GM18867 (cell line): Measurements from ENCODE around the gene ARF3.

Experiments
- ATAC-seq: cut with Tn5 transposase; IDR thresholded peaks from one replicate; pipeline ENCODE4 v1.9.1; 2021; ENCODE audit warnings: mild to moderate bottlenecking, moderate library complexity; ENCODE audit not compliant: unreplicated experiment

Gene ARF3

DNA sequence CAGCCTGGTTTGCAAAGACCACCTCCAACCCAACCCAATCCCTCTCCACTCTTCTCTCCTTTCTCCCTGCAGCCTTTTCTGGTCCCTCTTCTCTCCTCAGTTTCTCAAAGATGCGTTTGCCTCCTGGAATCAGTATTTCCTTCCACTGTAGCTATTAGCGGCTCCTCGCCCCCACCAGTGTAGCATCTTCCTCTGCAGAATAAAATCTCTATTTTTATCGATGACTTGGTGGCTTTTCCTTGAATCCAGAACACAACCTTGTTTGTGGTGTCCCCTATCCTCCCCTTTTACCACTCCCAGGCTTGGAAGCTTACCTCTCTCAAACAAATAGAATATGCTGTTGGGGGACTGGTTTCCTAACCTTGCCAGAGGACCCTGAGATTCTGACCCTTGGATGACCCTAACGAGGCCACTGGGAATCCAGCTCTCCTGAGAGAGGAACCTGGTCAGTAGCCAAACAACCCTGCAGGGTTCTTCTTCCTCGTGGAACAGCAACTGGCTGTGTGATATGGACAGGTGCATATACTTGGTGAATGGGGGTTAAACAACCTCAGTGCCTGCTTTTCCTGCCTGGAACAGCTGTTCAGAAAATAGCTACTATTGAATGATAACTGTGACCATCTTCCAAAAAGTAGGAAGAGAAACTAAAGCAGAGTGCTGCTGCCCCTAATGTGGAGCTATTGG lies 25.3 kb upstream of the ARF3 start:
- ATAC-seq, result no peak

DNA sequence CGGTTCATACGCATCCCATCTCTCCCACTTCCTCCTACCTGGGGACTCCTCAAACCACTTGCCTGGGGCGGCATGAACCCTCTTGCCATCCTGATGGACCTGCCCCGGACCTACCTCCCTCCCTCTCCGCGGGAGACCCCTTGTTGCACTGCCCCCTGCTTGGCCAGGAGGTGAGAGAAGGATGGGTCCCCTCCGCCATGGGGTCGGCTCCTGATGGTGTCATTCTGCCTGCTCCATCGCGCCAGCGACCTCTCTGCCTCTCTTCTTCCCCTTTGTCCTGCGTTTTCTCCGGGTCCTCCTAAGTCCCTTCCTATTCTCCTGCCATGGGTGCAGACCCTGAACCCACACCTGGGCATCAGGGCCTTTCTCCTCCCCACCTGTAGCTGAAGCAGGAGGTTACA lies 24.5 kb upstream of the ARF3 start:
- ATAC-seq, result no peak

DNA sequence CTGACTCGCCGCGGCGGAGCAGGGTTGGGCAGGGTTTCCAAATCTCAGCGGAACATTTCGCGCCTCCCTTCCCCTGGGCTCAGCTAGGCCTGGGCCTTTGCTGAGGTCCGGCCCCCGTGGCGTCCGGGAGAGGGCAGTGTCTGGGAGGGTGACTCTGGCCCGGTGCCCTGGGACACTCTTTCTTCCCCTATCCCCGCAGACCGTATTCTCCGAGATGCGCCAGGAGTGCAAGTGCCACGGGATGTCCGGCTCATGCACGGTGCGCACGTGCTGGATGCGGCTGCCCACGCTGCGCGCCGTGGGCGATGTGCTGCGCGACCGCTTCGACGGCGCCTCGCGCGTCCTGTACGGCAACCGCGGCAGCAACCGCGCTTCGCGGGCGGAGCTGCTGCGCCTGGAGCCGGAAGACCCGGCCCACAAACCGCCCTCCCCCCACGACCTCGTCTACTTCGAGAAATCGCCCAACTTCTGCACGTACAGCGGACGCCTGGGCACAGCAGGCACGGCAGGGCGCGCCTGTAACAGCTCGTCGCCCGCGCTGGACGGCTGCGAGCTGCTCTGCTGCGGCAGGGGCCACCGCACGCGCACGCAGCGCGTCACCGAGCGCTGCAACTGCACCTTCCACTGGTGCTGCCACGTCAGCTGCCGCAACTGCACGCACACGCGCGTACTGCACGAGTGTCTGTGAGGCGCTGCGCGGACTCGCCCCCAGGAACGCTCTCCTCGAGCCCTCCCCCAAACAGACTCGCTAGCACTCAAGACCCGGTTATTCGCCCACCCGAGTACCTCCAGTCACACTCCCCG lies 23.9 kb upstream of the ARF3 start:
- no peak for ATAC-seq

DNA sequence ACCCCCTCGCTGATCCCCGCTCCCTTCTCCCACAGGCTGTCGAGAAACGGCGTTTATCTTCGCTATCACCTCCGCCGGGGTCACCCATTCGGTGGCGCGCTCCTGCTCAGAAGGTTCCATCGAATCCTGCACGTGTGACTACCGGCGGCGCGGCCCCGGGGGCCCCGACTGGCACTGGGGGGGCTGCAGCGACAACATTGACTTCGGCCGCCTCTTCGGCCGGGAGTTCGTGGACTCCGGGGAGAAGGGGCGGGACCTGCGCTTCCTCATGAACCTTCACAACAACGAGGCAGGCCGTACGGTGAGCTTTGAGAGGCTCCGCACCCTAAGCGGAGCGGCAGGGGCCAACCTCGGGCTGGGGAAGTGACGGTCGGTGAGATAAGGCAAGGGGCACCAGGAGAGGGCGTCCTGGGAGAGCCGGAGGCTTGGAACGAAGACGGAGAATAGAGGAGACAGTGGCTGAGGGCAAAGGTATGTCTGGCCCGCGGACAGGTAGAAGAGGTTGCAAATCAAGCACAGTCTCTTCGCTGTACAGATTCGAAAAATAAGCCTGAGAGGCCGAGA lies 23.2 kb upstream of the ARF3 start:
- ATAC-seq, result no peak

DNA sequence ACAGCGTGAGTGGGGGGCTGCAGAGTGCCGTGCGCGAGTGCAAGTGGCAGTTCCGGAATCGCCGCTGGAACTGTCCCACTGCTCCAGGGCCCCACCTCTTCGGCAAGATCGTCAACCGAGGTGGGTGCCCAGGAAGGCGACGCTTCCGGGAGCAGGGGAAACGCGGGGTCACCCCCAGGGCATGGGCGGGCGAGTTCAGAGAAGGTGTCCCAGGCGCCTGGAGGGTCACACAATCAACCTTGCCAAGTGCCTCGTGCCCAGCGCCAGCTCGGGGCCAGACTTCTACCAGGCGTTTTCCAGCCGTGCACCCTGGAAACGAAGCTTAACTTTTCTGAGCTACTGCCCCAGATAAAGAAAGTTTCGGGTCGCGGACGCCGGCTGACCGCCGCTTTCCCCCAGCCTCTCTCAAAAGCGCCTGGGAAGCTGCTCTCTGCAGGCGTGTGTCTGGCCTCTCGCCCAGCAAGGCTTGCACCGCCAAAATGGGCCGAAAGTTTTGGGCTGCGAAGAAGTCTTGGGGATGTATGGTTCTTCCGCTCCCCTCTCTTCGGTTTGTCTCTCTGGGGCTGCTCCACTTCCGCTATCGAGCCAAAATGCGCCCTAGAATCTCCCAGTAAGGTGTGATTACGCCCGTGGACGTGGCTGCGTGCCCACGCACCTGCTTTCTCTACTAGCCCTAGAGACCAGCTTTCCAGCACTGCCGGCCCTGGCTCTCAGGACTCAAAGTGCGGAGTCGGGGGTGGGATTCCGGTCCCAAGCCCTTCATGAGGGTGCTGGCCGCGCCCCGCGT lies 22.5 kb upstream of the ARF3 start:
- no peak for ATAC-seq

DNA sequence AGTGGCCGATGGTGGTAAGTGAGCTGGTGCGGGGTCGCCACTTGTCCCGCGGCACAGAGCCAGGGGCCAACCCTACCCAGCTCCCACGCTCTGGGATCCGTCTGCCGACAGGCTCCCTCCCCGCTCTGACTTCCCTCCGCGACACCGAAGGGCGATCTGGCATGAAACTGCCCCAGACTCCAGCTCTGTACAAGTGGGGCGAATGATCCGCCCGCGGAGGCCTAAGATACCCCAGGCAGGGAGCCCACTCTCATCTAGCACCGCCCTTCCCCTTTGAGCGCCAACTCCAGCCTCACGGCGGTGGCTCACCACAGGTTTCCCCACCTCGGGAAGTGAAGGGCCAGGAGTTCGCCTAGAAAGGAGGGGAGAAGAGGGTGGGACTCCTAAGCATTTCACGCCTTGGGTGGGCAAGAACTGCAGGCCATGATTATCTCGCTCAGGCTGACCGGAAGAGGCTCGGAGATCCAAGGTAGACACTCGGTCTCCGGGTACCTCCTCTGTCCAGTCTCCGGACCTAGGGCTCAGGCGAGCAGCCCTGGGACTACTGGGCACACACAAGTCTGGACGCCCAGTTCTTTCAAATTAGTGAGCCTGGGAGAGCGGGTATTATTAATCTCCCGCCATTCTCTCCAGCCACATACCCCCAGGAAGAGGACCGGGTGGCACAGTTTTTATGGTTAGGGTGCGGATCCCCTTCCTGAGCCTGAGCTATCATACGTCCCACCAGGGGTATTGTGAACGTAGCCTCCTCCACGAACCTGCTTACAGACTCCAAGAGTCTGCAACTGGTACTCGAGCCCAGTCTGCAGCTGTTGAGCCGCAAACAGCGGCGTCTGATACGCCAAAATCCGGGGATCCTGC lies 21.7 kb upstream of the ARF3 start:
- no peak for ATAC-seq

DNA sequence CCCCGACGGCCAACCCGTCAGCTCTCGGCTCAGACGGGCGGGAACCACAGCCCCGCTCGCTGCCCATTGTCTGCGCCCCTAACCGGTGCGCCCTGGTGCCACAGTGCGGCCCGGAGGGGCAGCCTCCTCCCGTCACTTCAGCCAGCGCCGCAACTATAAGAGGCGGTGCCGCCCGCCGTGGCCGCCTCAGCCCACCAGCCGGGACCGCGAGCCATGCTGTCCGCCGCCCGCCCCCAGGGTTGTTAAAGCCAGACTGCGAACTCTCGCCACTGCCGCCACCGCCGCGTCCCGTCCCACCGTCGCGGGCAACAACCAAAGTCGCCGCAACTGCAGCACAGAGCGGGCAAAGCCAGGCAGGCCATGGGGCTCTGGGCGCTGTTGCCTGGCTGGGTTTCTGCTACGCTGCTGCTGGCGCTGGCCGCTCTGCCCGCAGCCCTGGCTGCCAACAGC lies 21.0 kb upstream of the ARF3 start, which contains the start of gene WNT1:
TSS of gene WNT1 (plus strand) at position 32 of the 450 bp plus-strand sequence. CDS start at position 361, 329 bp downstream.
- no peak for ATAC-seq

DNA sequence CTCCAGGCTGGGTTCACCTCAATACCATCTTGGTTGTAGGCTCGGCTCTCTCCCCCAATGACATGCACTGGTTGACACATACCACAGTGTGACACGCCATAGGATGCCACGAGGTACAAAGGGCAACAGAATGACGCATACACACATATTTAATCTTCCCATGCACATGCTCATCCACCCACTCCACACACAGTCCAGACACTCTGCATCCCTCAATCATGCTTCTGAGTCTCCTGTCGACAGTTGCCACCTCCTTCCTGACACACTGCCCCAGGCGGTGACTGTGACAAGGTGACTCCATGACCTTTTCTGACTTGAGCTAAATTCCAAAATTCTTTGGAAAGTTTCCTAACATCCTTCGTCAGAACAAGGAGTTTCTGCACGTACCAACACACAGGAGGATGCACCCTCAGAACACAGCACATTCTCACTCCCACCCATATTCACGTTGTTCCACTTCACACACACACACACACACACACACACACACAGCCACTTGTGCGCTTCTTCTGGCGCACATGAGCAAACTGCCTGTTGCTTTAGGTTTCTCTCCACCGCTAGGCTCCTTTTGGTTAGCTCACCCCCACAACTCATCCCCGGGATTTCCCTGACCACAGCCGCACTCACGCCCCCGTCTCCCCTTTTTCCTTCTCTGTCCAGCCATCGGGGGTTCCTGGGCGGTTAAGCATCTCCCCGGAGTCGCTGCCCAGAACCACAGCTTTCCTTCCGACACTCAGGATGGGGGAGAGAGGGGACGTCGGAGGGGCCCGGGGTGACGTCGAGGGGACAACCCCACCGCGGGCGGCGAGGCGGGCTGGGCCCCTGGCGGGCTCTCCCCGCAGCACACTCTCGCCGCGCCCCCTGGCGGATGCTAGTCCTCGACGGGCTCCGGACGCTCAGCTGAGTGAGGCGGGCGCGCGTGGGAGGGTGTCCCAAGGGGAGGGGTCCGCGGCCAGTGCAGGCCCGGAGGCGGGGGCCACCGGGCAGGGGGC lies 20.3 kb upstream of the ARF3 start:
- ATAC-seq, result no peak

DNA sequence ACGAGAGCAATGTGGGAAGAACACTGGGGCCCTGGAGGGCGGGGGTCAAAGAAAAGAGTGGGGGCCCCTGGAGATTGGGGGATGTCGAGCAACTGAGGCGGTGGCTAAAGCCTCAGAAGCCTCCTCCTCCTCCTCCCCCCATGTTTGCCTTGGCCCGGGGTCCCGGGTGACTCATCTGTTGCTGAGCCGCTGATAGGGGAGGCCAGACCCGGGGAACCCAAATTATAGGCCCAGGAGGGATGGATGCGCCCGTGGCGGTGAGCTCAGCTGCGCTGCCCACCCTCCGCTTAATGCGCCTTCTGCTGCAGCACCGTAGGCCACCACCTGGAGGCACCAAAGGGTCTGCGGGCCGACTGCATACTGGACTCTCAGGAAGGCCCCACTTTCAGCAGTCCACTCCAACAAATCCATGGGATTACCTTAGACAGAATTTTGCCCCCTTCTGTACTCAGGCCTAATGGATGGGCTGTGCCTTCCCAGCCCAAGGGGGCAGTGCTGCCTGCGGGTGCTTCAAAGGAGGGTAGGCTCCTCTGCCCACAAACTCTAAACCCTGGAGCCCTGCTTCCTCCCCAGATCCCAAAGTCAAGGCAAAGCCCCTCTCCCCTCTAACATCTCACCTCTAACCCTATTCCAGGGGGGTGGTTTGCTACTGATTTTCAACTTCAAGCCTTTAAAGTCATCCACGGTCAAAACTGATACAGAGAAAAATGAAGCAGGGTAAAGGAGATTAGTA lies 16.8 kb upstream of the ARF3 start:
- no peak for ATAC-seq

DNA sequence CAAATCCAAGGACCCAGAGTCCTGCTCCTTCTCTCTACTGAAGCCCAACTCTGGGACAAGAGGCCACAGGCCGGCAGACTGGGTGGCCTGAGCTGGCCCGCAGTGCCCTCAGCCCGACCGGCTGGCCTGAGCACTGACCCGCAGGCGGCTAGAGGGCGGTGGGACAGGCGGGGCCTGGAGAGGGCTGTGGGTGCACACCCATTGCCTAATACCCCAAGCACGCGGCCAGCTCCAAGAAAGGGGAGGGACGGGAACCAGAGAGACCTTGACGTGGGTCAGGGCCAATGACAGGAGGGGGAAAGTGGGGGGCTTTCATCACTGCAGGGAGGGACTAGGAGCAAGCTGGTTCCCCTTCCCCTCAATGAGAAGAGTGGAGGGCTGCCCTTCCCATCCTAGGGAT lies 16.2 kb upstream of the ARF3 start:
- no peak for ATAC-seq

DNA sequence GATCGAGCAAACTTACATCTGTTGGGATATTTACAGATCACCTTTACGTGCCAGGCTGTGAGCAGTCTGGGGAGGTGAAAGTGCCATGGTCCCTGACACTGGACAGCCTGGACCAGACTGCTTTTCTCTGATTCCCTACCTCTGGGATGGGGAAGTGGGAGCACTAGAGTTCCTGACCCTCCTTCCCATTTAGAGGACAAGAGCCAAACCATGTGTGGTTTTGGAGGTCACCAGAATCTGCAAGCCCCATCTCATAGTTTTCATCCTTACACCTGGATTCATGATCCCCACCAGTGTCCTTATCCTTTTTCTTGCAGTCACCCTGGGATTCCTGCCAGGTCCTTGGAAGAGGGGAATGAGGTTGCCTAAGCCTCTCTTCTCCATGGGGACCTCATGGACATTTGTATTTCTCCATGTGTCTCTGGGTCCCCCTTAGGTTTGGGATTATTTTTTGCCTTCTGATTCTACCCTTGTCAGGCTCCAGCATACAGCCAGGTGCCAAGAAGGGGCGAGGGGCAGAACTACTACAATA lies 15.7 kb upstream of the ARF3 start:
- no peak for ATAC-seq

DNA sequence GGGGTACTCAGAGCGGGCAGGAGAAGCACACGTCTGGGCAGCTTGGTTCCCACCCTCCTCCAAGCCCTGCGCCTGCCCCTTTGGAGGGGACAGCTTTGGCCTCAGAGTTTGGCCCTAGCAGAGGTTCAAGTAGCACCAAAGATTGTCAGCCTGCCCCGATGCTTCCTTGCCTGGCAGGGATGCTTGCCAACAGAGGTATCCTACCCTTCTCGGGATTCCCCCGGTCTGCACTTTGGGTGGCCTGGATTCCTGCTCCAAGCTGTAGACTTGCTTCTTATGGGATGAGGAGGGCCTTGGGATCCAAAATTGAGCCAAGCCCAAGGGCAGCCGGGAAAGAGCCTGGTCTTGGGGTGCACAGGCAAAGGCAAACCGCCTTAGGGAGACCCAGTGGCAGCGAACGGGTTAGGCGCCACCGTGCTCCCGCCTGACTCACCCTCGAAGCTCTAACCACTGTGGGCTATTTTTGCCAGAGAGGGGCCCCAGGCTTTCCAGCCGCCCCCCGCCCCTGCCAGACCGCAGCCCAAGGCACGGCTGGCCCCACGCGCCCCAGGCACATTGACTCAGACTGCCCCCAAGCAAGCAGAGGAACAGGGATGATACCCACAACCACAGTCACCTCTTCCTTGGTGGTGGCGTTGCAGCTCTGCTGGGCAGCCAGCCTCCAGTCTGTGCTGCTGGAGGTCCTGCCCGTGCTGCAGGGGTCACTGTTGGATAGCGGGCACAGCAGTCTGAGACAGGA lies 15.1 kb upstream of the ARF3 start:
- ATAC-seq, result no peak

DNA sequence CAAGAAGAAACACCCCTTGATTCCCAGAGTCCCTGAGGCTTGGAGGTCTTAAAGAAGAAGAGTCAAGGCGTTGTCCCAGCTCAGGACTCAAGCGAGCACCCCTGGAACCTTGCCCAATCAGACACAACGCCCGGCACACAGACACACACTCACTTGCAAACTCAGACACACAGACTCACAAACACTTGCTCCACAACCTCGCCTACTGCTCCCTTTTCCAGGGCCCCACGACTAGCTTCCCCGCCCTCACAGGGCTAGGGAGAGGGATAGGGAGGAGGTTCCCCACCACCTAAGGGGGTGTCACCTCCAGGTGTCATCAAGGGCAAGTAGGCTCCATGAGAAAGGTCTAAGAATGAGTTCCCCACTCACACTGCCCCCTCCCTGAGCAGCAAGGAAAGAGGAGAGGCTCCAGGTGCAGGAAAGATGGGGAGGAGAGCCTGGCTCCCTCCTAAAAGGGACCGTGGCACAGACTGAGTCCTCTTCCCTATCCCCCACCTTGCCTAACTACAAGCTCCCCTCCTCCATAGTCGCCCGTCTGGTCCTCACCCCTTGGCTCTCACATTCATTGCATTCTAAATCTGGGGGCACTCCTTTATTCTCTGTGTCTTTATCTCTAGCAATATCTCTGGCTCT lies 13.5 kb upstream of the ARF3 start:
- no peak for ATAC-seq

DNA sequence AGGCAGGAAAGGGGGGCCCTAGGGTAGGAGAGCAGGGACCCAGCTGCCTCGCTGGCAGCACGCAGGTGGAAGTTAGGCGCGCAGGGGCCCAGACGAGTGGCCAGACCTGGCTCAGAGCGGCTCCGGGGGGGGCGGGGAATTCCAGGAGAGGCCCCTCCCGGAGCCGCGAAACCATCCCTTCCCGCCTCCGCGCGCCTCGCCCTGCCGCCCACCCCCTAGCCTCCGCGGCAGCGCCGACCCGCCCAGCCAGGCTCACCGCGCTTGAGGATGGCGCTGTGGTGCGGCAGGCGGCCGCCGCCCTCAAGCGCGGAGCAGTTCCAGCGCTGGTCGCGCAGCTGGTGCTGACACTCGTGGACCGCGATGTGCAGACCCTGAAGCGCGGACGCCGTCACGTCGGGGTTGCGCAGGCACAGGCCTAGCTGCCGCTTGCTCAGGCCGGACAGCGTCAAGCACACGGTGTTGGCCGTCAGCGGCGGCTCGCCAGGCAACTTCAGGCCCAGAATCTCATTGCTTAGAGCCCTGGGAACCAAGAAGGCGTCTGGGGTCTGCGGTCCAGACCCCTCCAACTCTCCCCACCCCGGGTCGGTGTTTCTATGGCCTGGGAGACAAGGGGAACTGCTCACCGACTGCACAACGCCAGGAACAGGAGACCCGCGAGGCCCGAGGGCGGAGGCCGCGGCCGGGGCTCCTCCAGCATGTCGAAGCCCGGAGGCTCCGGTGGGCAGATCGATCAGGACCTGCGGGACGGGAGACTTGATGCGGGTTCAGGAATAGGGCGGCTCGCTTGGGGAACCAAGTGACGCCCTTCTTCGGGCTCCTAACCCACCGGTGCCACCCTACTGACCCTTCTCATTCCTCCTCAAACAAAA lies 12.8 kb upstream of the ARF3 start:
- no peak for ATAC-seq

DNA sequence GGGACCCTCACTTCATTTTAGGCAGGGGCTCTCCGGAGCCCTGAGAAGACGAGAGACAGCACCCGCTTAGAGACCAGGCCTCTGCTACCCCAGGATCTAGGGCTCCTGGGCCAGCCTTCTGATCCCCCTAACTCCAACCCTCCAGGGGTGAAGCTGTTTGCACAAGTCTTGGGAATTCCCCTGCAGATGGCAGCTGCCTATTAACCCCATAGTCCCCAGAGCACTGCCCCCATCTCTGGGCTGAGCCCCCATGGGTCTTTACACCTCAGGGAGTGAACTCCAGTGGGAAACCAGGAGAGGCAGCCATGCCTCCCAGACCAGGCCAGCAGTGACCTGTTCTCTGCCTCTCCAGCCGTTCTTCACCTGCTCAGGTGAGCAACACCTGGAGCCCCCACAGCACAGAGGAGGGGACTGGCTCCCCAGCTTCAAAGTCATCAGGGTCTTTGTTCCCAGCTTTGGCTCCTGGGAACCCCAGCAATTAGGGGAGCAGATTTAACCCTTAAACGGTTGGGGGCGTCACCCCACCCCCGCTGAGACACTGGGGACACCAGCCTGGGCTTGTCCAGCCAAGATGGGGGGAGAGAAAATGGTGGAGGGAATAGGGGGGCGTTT lies 12.0 kb upstream of the ARF3 start:
- no peak for ATAC-seq

DNA sequence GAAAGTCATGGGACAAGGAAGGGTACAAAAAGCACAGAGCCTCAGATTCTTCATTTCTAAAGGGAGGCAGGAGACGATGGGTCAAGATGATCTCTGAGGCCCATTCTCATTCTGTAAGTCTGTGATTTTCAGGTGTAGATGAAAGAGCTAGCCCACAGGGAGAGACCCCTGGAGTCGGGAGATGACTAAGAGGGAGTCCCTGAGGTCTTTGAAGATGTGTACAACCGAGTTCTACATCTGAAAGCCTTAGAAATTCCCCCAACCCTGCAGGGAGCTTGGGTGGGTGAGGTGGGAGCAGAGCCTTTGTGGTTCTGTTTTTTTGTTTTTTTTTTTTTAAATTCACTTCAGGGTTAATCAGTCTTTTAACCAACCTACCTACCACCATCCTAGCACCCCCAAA lies 11.2 kb upstream of the ARF3 start:
- no peak for ATAC-seq
